A673 (cell line): ENCODE measurements around the gene ATF6. TPM values are rescaled to one million over a fixed set of nuclear protein-coding genes. Genes with fewer than 3 reads are reported as not detected.

Experiments
- BruUV-seq: library from RNA; stranded (reverse); fragments of 400-500 nt; replicated peaks from 2 replicates; lab custom pipeline; 2021; lab: Mats Ljungman, UMichigan
- CTCF ChIA-PET: fragments of 300-600 bp; sonication (Branson Sonifier 250); formaldehyde crosslinking; loops from one replicate; lab custom pipeline; 2022; ENCODE audit warnings: antibody characterized with exemption; lab: Charles Lee
- POLR2A ChIA-PET: fragments of 300-600 bp; sonication (Branson Sonifier 250); formaldehyde crosslinking; loops from one replicate; lab custom pipeline; 2022; ENCODE audit warnings: antibody characterized with exemption; ENCODE audit not compliant: low non-redundant PET; lab: Charles Lee
- DNase-seq: peaks from one replicate; pipeline ENCODE4 v3.0.0-alpha.2; 2015; ENCODE audit warnings: low spot score
- H3K27ac ChIP-seq: fragments of 200-600 bp; sonication (generic); 2 replicates; pipeline ENCODE4 v1.5.1; 2016; ENCODE audit warnings: mixed run types, low read depth, mild to moderate bottlenecking, mixed read lengths, antibody characterized with exemption, low read length; ENCODE audit not compliant: poor library complexity, severe bottlenecking
- H3K27me3 ChIP-seq: fragments of 200-600 bp; sonication (generic); replicated peaks from 2 replicates; pipeline ENCODE4 v1.6.1; 2017; ENCODE audit warnings: mixed run types, low read depth, mild to moderate bottlenecking, mixed read lengths, antibody characterized with exemption, low read length; ENCODE audit not compliant: insufficient read depth, poor library complexity
- H3K36me3 ChIP-seq: fragments of 200-600 bp; sonication (generic); 2 replicates; pipeline ENCODE4 v1.6.1; 2016; ENCODE audit warnings: mixed run types, mild to moderate bottlenecking, mixed read lengths, antibody characterized with exemption, low read length; ENCODE audit not compliant: insufficient read depth, poor library complexity, severe bottlenecking
- H3K4me1 ChIP-seq: fragments of 200-600 bp; sonication (generic); 2 replicates; pipeline ENCODE4 v1.6.1; 2017; ENCODE audit warnings: mixed run types, mild to moderate bottlenecking, mixed read lengths, antibody characterized with exemption, low read length; ENCODE audit not compliant: insufficient read depth, poor library complexity, severe bottlenecking
- H3K4me3 ChIP-seq: fragments of 200-600 bp; sonication (generic); 2 replicates; pipeline ENCODE4 v1.5.1; 2016; ENCODE audit warnings: low read depth, mixed run types, mild to moderate bottlenecking, mixed read lengths, low read length; ENCODE audit not compliant: poor library complexity, severe bottlenecking
- H3K9me3 ChIP-seq: fragments of 200-600 bp; sonication (generic); 2 replicates; pipeline ENCODE4 v1.6.1; 2016; ENCODE audit warnings: mixed run types, low read depth, mild to moderate bottlenecking, mixed read lengths, antibody characterized with exemption, low read length; ENCODE audit not compliant: poor library complexity, severe bottlenecking
- EZH2 ChIP-seq: fragments of 200-600 bp; sonication (generic); IDR thresholded peaks from 2 replicates; pipeline ENCODE4 v1.6.1; 2017; ENCODE audit warnings: borderline replicate concordance, low read depth, mild to moderate bottlenecking, mixed read lengths, antibody characterized with exemption, low read length; ENCODE audit not compliant: poor library complexity, severe bottlenecking
- intact Hi-C: fragments of 100-400 bp; cut with micrococcal nuclease; formaldehyde crosslinking; loops from one replicate; pipeline ENCODE4 v1.10.0; 2022; ENCODE audit not compliant: unreplicated experiment
- total RNA-seq: library from RNA; stranded (reverse); gene quantifications from 2 replicates; pipeline ENCODE4 v1.2.3, GENCODE V29; 2021
- TF ChIP-seq, protein P1 (sequence below): fragments of 300-800, 200-600 bp; sonication (generic); conservative IDR thresholded peaks from 2 replicates; pipeline ENCODE4 v1.5.1; 2017; ENCODE audit warnings: low read depth, mild to moderate bottlenecking, antibody characterized with exemption, low read length, moderate library complexity, mixed read lengths

Gene ATF6
- total RNA-seq, 1 experiment from 2014 or later = 21.8 TPM

DNA sequence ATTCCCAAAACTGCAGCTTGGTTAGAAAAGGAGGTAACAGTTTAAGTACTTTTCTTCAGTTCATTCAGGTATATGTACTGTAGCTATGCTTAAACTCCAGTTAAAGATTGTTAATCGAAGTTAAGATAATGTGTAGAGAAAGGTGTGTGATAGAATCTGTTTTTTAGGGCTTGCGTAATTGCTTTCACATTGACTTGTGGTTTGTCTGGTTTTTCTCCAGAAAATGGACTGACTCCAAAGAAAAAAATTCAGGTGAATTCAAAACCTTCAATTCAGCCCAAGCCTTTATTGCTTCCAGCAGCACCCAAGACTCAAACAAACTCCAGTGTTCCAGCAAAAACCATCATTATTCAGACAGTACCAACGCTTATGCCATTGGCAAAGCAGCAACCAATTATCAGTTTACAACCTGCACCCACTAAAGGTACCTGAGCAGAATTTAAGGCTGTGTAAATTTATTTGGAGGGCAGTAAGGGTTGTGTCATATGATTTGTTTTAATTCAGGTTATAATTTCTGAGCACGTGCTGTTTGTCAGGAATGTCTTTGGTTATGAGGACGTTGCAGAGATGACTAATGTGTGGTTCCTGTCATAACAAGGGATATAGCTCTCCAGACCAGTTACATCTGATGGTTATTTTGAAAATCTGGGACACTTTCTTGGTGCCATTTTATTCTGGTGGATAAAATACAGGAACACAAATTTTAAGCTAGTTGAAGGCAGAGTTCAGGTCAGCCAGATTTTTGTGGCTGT is 26.0 kb downstream of the ATF6 start:
- no peak overlapping the region for H3K4me3 ChIP-seq
- ChIA-PET POLR2A (no interaction called here), CTCF (interaction anchor here (0.6 to 2.6 kb wide), 9 partner anchors 34 to 272 kb away, joined by 3 to 114 read pairs (median 3); partner anchors contain the start of gene OLFML2B)
- no peak for TF ChIP-seq EZH2
- TF ChIP-seq, protein P1, sequence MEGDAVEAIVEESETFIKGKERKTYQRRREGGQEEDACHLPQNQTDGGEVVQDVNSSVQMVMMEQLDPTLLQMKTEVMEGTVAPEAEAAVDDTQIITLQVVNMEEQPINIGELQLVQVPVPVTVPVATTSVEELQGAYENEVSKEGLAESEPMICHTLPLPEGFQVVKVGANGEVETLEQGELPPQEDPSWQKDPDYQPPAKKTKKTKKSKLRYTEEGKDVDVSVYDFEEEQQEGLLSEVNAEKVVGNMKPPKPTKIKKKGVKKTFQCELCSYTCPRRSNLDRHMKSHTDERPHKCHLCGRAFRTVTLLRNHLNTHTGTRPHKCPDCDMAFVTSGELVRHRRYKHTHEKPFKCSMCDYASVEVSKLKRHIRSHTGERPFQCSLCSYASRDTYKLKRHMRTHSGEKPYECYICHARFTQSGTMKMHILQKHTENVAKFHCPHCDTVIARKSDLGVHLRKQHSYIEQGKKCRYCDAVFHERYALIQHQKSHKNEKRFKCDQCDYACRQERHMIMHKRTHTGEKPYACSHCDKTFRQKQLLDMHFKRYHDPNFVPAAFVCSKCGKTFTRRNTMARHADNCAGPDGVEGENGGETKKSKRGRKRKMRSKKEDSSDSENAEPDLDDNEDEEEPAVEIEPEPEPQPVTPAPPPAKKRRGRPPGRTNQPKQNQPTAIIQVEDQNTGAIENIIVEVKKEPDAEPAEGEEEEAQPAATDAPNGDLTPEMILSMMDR = no peak
- H3K9me3 ChIP-seq = no peaks in the 10 kb centered on the region
- no peak for DNase-seq
- H3K27ac ChIP-seq = no peak overlapping the region
- H3K36me3 ChIP-seq = peaks cover 41% of the 10 kb centered on the region
- H3K4me1 ChIP-seq = no peaks in the 10 kb centered on the region
- no TSS peak for BruUV-seq
- no peaks in the 10 kb centered on the region for H3K27me3 ChIP-seq
- intact Hi-C loops = loop anchor here (5.0 kb wide), 2 partner anchors 230 to 485 kb away; partner anchors contain the start of gene OLFML2B

DNA sequence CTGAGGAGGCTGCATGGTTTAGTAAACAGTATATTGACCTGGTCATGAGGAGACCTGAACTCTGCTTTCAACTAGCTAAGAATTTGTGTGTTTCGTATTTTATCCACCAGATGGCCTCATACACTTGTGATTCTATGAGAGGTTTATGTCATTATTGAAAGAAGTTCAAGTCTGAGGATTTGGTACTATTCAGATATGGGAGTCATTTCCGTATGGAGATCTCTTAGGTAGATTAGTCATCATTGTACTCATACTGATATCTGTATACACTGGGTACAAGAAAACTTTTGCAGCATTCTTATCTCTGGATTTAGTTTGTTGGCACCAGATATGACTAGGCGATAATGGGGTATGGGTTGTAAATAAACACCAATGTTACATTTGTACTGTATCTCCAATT is 26.6 kb downstream of the ATF6 start:
- no peak overlapping the region for H3K27ac ChIP-seq
- H3K9me3 ChIP-seq = no peaks in the 10 kb centered on the region
- H3K36me3 ChIP-seq = peaks cover 41% of the 10 kb centered on the region
- intact Hi-C loops = loop anchor here (1.0 to 5.0 kb wide), 3 partner anchors 230 to 485 kb away; partner anchors contain the start of gene OLFML2B
- no peak for TF ChIP-seq EZH2
- TF ChIP-seq, protein P1 = peak; percentile 69
- H3K27me3 ChIP-seq = no peaks in the 10 kb centered on the region
- CTCF ChIA-PET = interaction anchor here (0.6 to 2.6 kb wide), 10 partner anchors 35 to 271 kb away, joined by 3 to 114 read pairs (median 4); partner anchors contain the start of gene OLFML2B
- H3K4me1 ChIP-seq = no peaks in the 10 kb centered on the region
- no TSS peak for BruUV-seq
- H3K4me3 ChIP-seq = no peak overlapping the region
- POLR2A ChIA-PET = no interaction called here
- peak; percentile 85 for DNase-seq

DNA sequence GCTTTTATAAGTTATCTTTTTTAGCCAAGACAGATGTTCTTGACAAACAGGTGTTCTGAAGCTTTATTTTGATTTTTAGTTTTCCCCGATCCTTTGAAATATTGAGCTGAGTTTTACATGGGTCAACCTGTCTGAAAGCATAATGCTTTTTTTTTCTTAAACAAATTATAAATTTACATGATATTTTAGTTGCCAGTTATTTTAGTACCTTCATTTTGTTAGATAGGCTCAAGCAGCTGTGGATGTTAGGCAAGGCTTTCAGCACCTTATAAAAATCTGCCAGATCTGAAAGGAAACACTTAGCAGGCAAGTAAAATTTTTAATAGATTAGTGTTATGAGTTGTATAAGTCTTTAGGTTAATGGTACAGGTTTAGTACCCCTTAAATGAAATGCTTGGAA is 33.7 kb downstream of the ATF6 start:
- POLR2A ChIA-PET = no interaction called here
- Histone ChIP-seq H3K36me3 (peaks cover 20% of the 10 kb centered on the region), H3K4me1 (no peaks in the 10 kb centered on the region), H3K27me3 (no peaks in the 10 kb centered on the region), H3K4me3 (no peak overlapping the region), H3K9me3 (no peaks in the 10 kb centered on the region), H3K27ac (no peak overlapping the region)
- CTCF ChIA-PET = no interaction called here
- TF ChIP-seq, protein P1 = no peak
- intact Hi-C loops = no loop called here
- no peak for DNase-seq
- no TSS peak for BruUV-seq
